Measurements from ENCODE around the gene CD300LG. TPM values are rescaled to one million over a fixed set of nuclear protein-coding genes. Genes with fewer than 3 reads are reported as not detected.

Gene CD300LG
- polyA plus RNA-seq, 1 donor (not counting 4 experiments of a cell fraction or from before 2014, with no cell fraction given) = not detected

- FAIRE-seq = no peak
- Histone ChIP-seq H3K4me1 (ENCODE audit: control insufficient read depth, extremely low read depth, insufficient read depth, low read length) (no peaks in the 10 kb centered on the region), H2AFZ (ENCODE audit: control insufficient read depth, low read length) (no peak overlapping the region), H3K4me3 (ENCODE audit: control insufficient read depth in 2 of 3, extremely low read depth in 1 of 3, insufficient read depth in 2 of 3, low read depth in 1 of 3, low read length in 3 of 3) (no peak overlapping the region), H3K9ac (ENCODE audit: control insufficient read depth, extremely low read depth, insufficient read depth, low read length) (no peak overlapping the region), H3K27me3 (ENCODE audit: control insufficient read depth, extremely low read depth, insufficient read depth, low read length) (peaks cover 30% of the 10 kb centered on the region), H3K27ac (ENCODE audit: control insufficient read depth, insufficient read depth, low read length) (no peak overlapping the region), H3K79me2 (ENCODE audit: control insufficient read depth, insufficient read depth, low read length) (no peaks in the 10 kb centered on the region), H3K4me2 (ENCODE audit: control insufficient read depth, extremely low read depth, insufficient read depth, low read depth, low read length) (no peak overlapping the region), H4K20me1 (ENCODE audit: control insufficient read depth, extremely low read depth, insufficient read depth, low read length) (no peaks in the 10 kb centered on the region), H3K36me3 (ENCODE audit: control insufficient read depth in 2 of 2, extremely low read depth in 1 of 2, insufficient read depth in 2 of 2, low read length in 2 of 2) (no peaks in the 10 kb centered on the region), H3K9me3 (ENCODE audit: control insufficient read depth, low read depth, low read length) (no peaks in the 10 kb centered on the region), H3K9me1 (ENCODE audit: control insufficient read depth, extremely low read depth, insufficient read depth, low read length) (no peaks in the 10 kb centered on the region)
- dilution Hi-C loops (cut with MboI; ENCODE audit: extremely low pct_ligation_motif_present, low sequenced_read_pairs) = no loop called here
- TF ChIP-seq EZH2 (IDR thresholded peaks at IDR 0.05; ENCODE audit: low read length) = no peak
- TF ChIP-seq, protein P1, sequence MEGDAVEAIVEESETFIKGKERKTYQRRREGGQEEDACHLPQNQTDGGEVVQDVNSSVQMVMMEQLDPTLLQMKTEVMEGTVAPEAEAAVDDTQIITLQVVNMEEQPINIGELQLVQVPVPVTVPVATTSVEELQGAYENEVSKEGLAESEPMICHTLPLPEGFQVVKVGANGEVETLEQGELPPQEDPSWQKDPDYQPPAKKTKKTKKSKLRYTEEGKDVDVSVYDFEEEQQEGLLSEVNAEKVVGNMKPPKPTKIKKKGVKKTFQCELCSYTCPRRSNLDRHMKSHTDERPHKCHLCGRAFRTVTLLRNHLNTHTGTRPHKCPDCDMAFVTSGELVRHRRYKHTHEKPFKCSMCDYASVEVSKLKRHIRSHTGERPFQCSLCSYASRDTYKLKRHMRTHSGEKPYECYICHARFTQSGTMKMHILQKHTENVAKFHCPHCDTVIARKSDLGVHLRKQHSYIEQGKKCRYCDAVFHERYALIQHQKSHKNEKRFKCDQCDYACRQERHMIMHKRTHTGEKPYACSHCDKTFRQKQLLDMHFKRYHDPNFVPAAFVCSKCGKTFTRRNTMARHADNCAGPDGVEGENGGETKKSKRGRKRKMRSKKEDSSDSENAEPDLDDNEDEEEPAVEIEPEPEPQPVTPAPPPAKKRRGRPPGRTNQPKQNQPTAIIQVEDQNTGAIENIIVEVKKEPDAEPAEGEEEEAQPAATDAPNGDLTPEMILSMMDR (optimal IDR thresholded peaks at IDR 0.05 in 1 of 3, IDR thresholded peaks at IDR 0.05 in 1 of 3, conservative IDR thresholded peaks at IDR 0.05 in 1 of 3; ENCODE audit: extremely low read depth in 1 of 3, insufficient read depth in 2 of 3, low read length in 3 of 3) = no peak
- DNase-seq (ENCODE audit: low read depth, low spot score) = no peak
Measured at GRCh38 chr17:43857957-43858600, 11.1 kb downstream of the CD300LG start.

DNA sequence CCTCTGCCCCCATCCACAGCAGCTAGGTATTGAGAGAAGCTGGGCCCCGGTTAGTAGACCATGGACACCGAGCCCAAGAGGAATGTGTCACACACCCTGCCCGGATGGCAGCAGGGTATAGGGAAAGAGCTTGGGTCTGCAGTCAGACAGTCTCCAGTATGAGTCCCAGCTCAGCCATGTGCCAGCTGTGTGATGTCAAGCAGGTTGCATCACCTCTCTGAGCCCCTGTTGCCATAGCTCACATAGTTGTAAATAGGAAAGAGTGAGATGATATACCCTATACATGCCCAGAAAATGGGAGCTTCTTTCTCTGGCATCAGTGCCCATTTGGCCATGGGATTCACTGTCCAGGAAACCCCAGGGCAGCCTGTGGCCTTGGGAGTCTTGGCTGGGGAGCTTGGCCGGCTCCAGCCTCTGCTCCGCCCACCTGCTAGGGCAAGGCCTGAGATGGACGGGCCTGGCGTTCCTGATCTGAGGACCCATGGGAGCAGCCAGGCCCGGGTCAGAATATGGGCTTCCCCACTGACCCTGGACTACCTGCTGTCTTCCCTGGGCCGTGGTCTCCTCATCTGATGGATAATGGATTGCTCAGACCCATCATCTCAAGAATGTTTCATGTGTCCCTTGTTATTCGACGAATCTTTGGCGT lies 13.2 kb downstream of the CD300LG start:
- dilution Hi-C loops (cut with MboI; ENCODE audit: extremely low pct_ligation_motif_present, low sequenced_read_pairs) = no loop called here
- H3K27ac ChIP-seq (ENCODE audit: control insufficient read depth, insufficient read depth, low read length) = no peak overlapping the region
- no peak overlapping the region for H2AFZ ChIP-seq (ENCODE audit: control insufficient read depth, low read length)
- no peaks in the 10 kb centered on the region for H4K20me1 ChIP-seq (ENCODE audit: control insufficient read depth, extremely low read depth, insufficient read depth, low read length)
- peaks cover 29% of the 10 kb centered on the region for H3K27me3 ChIP-seq (ENCODE audit: control insufficient read depth, extremely low read depth, insufficient read depth, low read length)
- H3K9ac ChIP-seq (ENCODE audit: control insufficient read depth, extremely low read depth, insufficient read depth, low read length) = no peak overlapping the region
- no peak overlapping the region for H3K4me2 ChIP-seq (ENCODE audit: control insufficient read depth, extremely low read depth, insufficient read depth, low read depth, low read length)
- H3K9me3 ChIP-seq (ENCODE audit: control insufficient read depth, low read depth, low read length) = no peaks in the 10 kb centered on the region
- H3K79me2 ChIP-seq (ENCODE audit: control insufficient read depth, insufficient read depth, low read length) = no peaks in the 10 kb centered on the region
- H3K36me3 ChIP-seq (ENCODE audit: control insufficient read depth in 2 of 2, extremely low read depth in 1 of 2, insufficient read depth in 2 of 2, low read length in 2 of 2) = no peaks in the 10 kb centered on the region
- H3K4me3 ChIP-seq (ENCODE audit: control insufficient read depth in 2 of 3, extremely low read depth in 1 of 3, insufficient read depth in 2 of 3, low read depth in 1 of 3, low read length in 3 of 3) = no peak overlapping the region
- DNase-seq (ENCODE audit: low read depth, low spot score) = no peak
- no peak for TF ChIP-seq EZH2 (IDR thresholded peaks at IDR 0.05; ENCODE audit: low read length)
- TF ChIP-seq, protein P1 (optimal IDR thresholded peaks at IDR 0.05 in 1 of 3, IDR thresholded peaks at IDR 0.05 in 1 of 3, conservative IDR thresholded peaks at IDR 0.05 in 1 of 3; ENCODE audit: extremely low read depth in 1 of 3, insufficient read depth in 2 of 3, low read length in 3 of 3) = no peak
- no peak for FAIRE-seq
- no peaks in the 10 kb centered on the region for H3K4me1 ChIP-seq (ENCODE audit: control insufficient read depth, extremely low read depth, insufficient read depth, low read length)
- no peaks in the 10 kb centered on the region for H3K9me1 ChIP-seq (ENCODE audit: control insufficient read depth, extremely low read depth, insufficient read depth, low read length)
